HG03575 (cell line): ENCODE data around the gene EMB.
"Not testable (repeated sequence)": the region's sequence is repeated elsewhere in the genome, so short reads cannot be mapped to it uniquely, and the experiment has no call there.

Experiments
- ATAC-seq: cut with Tn5 transposase; IDR thresholded peaks from one replicate; pipeline ENCODE4 v1.9.1; 2021; ENCODE audit not compliant: unreplicated experiment, insufficient number of reproducible peaks, low FRiP score; ENCODE audit errors: extremely low read depth

EMB gene

GRCh38 chr5:50440651-50441492, at the start of gene EMB:
Gene EMB, minus strand, starts transcription at chr5:50441288. Its CDS starts 137 bp downstream, at chr5:50441151.
- ATAC-seq, result peak; percentile 29

DNA sequence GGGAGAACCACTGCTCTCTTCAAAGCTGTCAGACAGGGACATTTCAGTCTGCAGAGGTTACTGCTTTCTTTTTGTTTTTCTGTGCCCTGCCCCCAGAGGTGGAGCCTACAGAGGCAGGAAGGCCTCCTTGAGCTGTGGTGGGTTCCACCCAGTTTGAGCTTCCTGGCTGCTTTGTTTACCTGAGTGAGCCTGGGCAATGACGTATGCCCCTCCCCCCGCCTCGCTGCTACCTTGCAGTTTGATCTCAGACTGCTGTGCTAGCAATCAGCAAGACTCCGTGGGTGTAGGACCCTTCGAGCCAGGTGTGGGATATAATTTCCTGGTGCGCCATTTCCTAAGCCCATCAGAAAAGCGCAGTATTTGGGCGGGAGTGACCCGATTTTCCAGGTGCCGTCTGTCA, 48.4 kb upstream of the EMB start:
- ATAC-seq, result not testable (repeated sequence)

DNA sequence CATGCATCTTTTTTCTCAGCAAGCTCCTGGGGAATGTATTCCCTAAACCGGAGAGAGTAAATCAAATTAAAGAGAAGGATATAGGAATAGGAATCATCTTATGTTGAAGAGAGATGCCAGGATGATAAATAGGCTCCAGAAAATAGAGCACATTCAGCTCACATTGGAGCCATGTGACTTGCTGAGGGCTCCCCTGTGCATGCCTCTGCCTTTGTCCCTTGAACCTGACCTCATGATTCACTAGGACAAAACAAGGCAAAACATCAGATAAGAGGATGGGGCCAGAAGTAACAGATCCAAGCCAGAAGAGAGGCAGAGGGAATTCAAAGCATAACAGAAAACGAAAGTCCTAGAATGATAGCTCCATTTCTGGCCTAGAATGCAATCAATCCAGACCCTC, 37.7 kb upstream of the EMB start:
- ATAC-seq, result not testable (repeated sequence)

- peak; percentile 93 for ATAC-seq
Measured at GRCh38 chr5:50476549-50476948, 35.5 kb upstream of the EMB start.

DNA sequence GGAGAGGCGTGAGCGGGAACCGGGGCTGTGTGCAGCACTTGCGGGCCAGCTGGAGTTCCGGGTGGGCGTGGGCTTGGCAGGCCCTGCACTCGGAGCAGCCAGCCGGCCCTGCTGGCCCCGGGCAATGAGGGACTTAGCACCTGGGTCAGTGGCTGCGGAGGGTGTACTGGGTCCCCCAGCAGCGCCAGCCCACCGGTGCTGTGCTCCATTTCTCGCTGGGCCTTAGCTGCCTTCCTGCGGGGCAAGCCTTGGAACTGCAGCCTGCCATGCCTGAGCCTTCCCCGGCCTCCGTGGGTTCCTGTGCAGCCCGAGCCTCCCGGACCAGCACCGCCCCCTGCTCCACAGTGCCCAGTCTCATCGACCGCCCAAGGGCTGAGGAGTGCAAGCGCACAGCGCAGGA, 23.9 kb upstream of the EMB start:
- not testable (repeated sequence) for ATAC-seq

- ATAC-seq, result no peak
Measured at GRCh38 chr5:50463726-50464125, 22.6 kb upstream of the EMB start.

- ATAC-seq, result no peak
Measured at GRCh38 chr5:50463047-50463446, 22.0 kb upstream of the EMB start.

- ATAC-seq, result not testable (repeated sequence)
Measured at GRCh38 chr5:50462579-50462978, 21.5 kb upstream of the EMB start.

DNA sequence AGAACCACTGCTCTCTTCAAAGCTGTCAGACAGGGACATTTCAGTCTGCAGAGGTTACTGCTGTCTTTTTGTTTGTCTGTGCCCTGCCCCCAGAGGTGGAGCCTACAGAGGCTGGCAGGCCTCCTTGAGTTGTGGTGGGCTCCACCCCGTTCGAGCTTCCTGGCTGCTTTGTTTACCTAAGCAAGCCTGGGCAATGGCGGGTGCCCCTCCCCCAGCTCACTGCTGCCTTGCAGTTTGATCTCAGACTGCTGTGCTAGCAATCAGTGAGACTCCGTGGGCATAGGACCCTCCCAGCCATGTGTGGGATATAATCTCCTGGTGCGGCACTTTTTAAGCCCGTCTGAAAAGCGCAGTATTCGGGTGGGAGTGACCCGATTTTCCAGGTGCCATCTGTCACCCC, 17.3 kb upstream of the EMB start:
- not testable (repeated sequence) for ATAC-seq

DNA sequence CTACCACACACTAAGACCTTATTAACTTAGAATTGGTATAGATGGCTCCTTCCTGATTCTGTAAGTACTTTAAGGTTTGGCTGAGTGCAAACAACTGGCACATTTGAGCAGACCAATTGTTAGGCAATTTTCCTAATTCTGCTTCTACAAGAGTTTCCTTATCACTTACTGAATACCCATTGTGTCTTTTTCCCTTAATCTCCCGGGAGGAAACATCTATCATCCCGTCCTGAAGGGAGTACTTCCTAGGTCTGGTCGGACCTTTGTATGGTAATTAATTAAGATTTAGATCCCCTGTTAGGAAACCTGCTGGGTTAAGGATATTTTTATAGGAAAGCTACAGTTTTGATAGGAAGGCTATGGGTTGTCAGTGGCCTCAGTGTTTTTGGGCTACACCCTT, 8.2 kb upstream of the EMB start:
- ATAC-seq, result not testable (repeated sequence)

DNA sequence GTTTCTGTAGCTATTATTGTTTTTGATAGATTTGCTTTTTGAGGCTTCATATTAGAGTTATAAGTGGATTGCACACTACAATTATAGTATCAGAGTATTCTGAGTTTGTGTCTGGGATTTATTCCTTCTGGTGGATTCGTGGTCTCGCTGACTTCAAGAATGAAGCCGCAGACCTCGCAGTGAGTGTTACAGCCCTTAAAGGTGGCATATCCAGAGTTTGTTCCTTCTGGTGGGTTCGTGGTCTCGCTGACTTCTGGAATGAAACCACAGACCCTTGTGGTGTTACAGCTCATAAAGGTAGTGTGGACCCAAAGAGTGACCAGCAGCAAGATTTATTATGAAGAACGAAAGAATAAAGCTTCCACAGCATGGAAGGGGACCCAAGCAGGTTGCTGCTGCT, 6.9 kb upstream of the EMB start:
- no peak for ATAC-seq

- ATAC-seq, result no peak
Measured at GRCh38 chr5:50447228-50447627, 6.1 kb upstream of the EMB start.

- peak; percentile 86 for ATAC-seq
Measured at GRCh38 chr5:50445296-50445949, 4.3 kb upstream of the EMB start.

DNA sequence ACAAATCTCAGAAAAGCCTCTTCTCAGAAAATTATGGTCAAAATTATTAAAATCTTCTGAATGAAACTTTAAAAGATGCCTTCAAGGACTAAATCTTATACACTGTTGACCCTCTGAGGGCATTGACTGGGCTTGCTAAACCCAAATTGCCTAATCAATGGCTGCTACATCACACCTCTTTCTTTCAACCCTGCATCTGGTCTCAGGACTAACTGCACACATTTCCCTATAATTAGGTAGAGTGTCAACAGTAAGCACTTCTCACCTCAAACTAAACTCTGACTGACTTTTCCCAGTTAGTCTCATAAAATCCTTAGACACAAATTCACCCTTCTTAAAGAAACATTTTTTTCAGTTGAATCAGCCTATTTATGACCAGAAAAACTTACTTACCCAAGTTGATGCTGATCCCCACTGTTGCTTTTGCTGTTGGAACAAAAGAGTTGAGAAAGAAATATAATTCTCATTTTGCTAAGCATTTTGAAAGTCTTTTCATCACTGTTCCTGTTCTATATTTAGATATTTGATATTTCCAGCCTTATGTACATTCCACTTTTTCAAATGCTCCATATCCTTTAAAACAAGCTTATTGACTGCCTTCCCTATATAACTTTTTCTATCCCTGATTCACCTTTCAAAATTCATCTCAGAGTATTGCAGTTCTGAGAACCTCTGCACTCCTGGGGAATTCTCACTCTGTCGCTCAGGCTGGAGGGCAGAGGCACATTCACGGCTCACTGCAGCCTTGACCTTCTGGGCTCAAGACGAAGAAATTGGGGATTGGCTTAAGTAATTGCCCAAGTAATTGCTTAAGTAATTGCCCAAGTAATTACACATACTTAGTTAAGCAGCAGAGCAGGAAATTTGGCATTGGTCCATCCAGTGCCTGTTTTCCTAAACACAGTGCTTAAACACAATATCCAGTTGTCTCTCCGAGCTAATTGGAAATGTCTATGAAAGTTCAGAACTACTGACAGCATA, 1.8 kb upstream of the EMB start:
- ATAC-seq, result not testable (repeated sequence)

DNA sequence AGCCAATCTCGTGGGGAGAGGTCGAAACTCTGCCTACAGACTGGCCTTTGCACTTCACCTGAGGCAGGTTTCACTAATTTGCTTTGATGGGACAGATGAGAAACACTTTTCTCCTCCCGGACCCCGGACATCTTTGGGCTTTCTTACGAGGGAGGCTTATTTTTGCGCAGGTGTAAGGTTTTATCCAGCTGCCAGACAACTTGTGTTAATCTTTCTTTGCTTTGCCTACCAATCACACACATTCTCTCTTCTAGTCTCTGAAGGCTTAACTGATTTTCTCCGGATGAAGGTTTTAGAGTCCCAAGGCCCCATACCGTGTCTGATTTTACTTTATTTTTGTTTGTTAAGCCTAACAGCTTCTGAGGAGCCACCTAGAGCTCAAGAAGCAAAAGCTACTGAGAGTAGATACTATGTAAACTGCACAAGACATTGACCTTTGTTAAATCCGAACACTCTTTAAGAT, 436 bp upstream of the EMB start:
- ATAC-seq, result no peak

GRCh38 chr5:50439221-50439620, 1.9 kb downstream of the EMB start:
- ATAC-seq, result no peak

DNA sequence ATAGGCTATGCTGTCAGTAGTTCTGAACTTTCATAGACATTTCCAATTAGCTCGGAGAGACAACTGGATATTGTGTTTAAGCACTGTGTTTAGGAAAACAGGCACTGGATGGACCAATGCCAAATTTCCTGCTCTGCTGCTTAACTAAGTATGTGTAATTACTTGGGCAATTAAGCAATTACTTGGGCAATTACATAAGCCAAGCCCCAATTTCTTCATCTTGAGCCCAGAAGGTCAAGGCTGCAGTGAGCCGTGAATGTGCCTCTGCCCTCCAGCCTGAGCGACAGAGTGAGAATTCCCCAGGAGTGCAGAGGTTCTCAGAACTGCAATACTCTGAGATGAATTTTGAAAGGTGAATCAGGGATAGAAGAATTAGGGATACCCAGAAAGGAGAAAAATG, 3.0 kb downstream of the EMB start:
- not testable (repeated sequence) for ATAC-seq

GRCh38 chr5:50435168-50435567, 5.9 kb downstream of the EMB start:
- ATAC-seq, result no peak
